GM15510 (cell line): ENCODE results near the gene COX4I2.

Experiments
- POLR2A ChIP-seq: IDR thresholded peaks from 3 replicates; pipeline ENCODE4 v1.6.1; 2011; ENCODE audit warnings: borderline replicate concordance; ENCODE audit not compliant: insufficient read length; ENCODE audit errors: extremely low read depth

Gene COX4I2

GRCh38 chr20:31605031-31605901 lies 32.4 kb upstream of the COX4I2 start, which contains the start of gene ID1:
ID1 (plus strand) TSS chr20:31605289; CDS start chr20:31605388, 99 bp downstream.
- TF ChIP-seq POLR2A: peak; percentile 20

- TF ChIP-seq POLR2A: no peak
Observed at GRCh38 chr20:31605902-31606803, 31.6 kb upstream of the COX4I2 start.

GRCh38 chr20:31606804-31607639 lies 30.7 kb upstream of the COX4I2 start:
- no peak for TF ChIP-seq POLR2A

GRCh38 chr20:31607640-31608250 lies 30.0 kb upstream of the COX4I2 start:
- no peak for TF ChIP-seq POLR2A

- TF ChIP-seq POLR2A: no peak
Observed at GRCh38 chr20:31608251-31608945, 29.3 kb upstream of the COX4I2 start.

- no peak for TF ChIP-seq POLR2A
Observed at GRCh38 chr20:31615416-31615815, 22.3 kb upstream of the COX4I2 start.

GRCh38 chr20:31617432-31618104 lies 20.1 kb upstream of the COX4I2 start:
- TF ChIP-seq POLR2A: no peak

- no peak for TF ChIP-seq POLR2A
Observed at GRCh38 chr20:31620246-31620645, 17.5 kb upstream of the COX4I2 start.

GRCh38 chr20:31630187-31630790 lies 7.4 kb upstream of the COX4I2 start:
- no peak for TF ChIP-seq POLR2A

GRCh38 chr20:31632548-31633338 lies 5.0 kb upstream of the COX4I2 start:
- no peak for TF ChIP-seq POLR2A

- no peak for TF ChIP-seq POLR2A
Observed at GRCh38 chr20:31633339-31633914, 4.3 kb upstream of the COX4I2 start.
